Stimulated activated CD4-positive, alpha-beta T cell treated with anti-CD3 and anti-CD28 coated beads, Interleukin-15, amount 100 ng/mL, for 1 hour (primary cell): Measurements from ENCODE around the gene RYR2.
"Not testable (repeated sequence)": the region's sequence is repeated elsewhere in the genome, so short reads cannot be mapped to it uniquely, and the experiment has no call there.

Experiments
- DNase-seq, 2 donors: peaks; one replicate each; pipeline ENCODE4 v3.0.0-alpha.2; 2020; ENCODE audit warnings: low read depth in 1 of 2, low spot score in 1 of 2

RYR2 gene

GRCh38 chr1:237141502-237141901 is 99.5 kb downstream of the RYR2 start:
- DNase-seq: no peak

- no peak for DNase-seq
Measured at GRCh38 chr1:237145379-237146135, 103.6 kb downstream of the RYR2 start.

- no peak for DNase-seq
Measured at GRCh38 chr1:237146241-237146640, 104.3 kb downstream of the RYR2 start.

- DNase-seq: no peak
Measured at GRCh38 chr1:237149857-237150256, 107.9 kb downstream of the RYR2 start.

GRCh38 chr1:237151979-237152378 is 110.0 kb downstream of the RYR2 start:
- not testable (repeated sequence) for DNase-seq

- no peak for DNase-seq
Measured at GRCh38 chr1:237152506-237153335, 110.7 kb downstream of the RYR2 start.

GRCh38 chr1:237154157-237154556 is 112.2 kb downstream of the RYR2 start:
- no peak for DNase-seq

GRCh38 chr1:237164406-237165352 is 122.7 kb downstream of the RYR2 start:
- DNase-seq: no peak

- no peak for DNase-seq
Measured at GRCh38 chr1:237166086-237166485, 124.1 kb downstream of the RYR2 start.

GRCh38 chr1:237166593-237167101 is 124.7 kb downstream of the RYR2 start:
- DNase-seq: no peak

- DNase-seq: no peak
Measured at GRCh38 chr1:237170149-237170548, 128.2 kb downstream of the RYR2 start.

- DNase-seq: no peak
Measured at GRCh38 chr1:237171454-237172117, 129.6 kb downstream of the RYR2 start.

- DNase-seq: no peak
Measured at GRCh38 chr1:237172118-237172485, 130.1 kb downstream of the RYR2 start.

GRCh38 chr1:237179503-237179902 is 137.5 kb downstream of the RYR2 start:
- DNase-seq: no peak

- no peak for DNase-seq
Measured at GRCh38 chr1:237180256-237180655, 138.3 kb downstream of the RYR2 start.

GRCh38 chr1:237181743-237182317 is 139.8 kb downstream of the RYR2 start:
- no peak for DNase-seq

GRCh38 chr1:237183963-237184540 is 142.1 kb downstream of the RYR2 start:
- DNase-seq: no peak

- no peak for DNase-seq
Measured at GRCh38 chr1:237186675-237187074, 144.7 kb downstream of the RYR2 start.

- DNase-seq: no peak
Measured at GRCh38 chr1:237187842-237188241, 145.9 kb downstream of the RYR2 start.

- no peak for DNase-seq
Measured at GRCh38 chr1:237191403-237191802, 149.4 kb downstream of the RYR2 start.
